ENCODE results near the gene ZGRF1. TPM values are rescaled to one million over a fixed set of nuclear protein-coding genes. Genes with fewer than 3 reads are reported as not detected.
A peak's percentile ranks its signal among the peaks of the same experiment; 100 is the strongest.

The ZGRF1 gene
- total RNA-seq, 2 experiments from 2014 or later: 41.8 to 59.5 TPM

GRCh38 chr4:112604589-112604988, 32.1 kb downstream of the ZGRF1 start:
- H3K4me3 Mint-ChIP-seq: no peak overlapping the region
- H3K36me3 Mint-ChIP-seq: peaks cover 16% of the 10 kb centered on the region
- CTCF ChIA-PET: interaction anchor here (0.6 to 2.1 kb wide), 11 partner anchors 10 to 506 kb away, joined by 3 to 6 read pairs (median 4); no protein-coding TSS in a partner anchor
- no peaks in the 10 kb centered on the region for H3K27me3 Mint-ChIP-seq
- no peaks in the 10 kb centered on the region for H3K9me3 Mint-ChIP-seq (ENCODE audit: low read depth)
- ATAC-seq (peak; percentile 64), DNase-seq (no peak)
- peak overlapping the region; percentile 56 for H3K27ac Mint-ChIP-seq
- H3K4me1 Mint-ChIP-seq: no peaks in the 10 kb centered on the region

- Mint-ChIP-seq H3K4me3 (no peak overlapping the region), H3K27me3 (no peaks in the 10 kb centered on the region), H3K36me3 (peaks cover 27% of the 10 kb centered on the region), H3K27ac (no peak overlapping the region), H3K9me3 (ENCODE audit: low read depth) (no peaks in the 10 kb centered on the region), H3K4me1 (no peaks in the 10 kb centered on the region)
- DNase-seq (no peak), ATAC-seq (no peak)
- CTCF ChIA-PET: no interaction called here
These were observed 41.7 kb downstream of the ZGRF1 start for GRCh38 chr4:112594993-112595392.

- CTCF ChIA-PET: interaction anchor here (0.8 kb wide), 1 partner anchor 11 kb away, joined by 3 read pairs; no protein-coding TSS in a partner anchor
- ATAC-seq (no peak), DNase-seq (no peak)
- Mint-ChIP-seq H3K4me3 (no peak overlapping the region), H3K27me3 (no peaks in the 10 kb centered on the region), H3K4me1 (peaks cover 4% of the 10 kb centered on the region), H3K27ac (no peak overlapping the region), H3K36me3 (peaks cover 33% of the 10 kb centered on the region), H3K9me3 (ENCODE audit: low read depth) (no peaks in the 10 kb centered on the region)
These were observed 43.1 kb downstream of the ZGRF1 start for GRCh38 chr4:112593438-112594133.

- no peak overlapping the region for H3K4me3 Mint-ChIP-seq
- H3K36me3 Mint-ChIP-seq: peaks cover 32% of the 10 kb centered on the region
- no peak overlapping the region for H3K27ac Mint-ChIP-seq
- CTCF ChIA-PET: no interaction called here
- no peak for DNase-seq
- H3K4me1 Mint-ChIP-seq: peaks cover 4% of the 10 kb centered on the region
- no peaks in the 10 kb centered on the region for H3K9me3 Mint-ChIP-seq (ENCODE audit: low read depth)
- ATAC-seq: no peak
- H3K27me3 Mint-ChIP-seq: no peaks in the 10 kb centered on the region
These were observed 44.0 kb downstream of the ZGRF1 start for GRCh38 chr4:112592717-112593116.

GRCh38 chr4:112591593-112591992, 45.1 kb downstream of the ZGRF1 start:
- H3K27ac Mint-ChIP-seq: no peak overlapping the region
- no peaks in the 10 kb centered on the region for H3K27me3 Mint-ChIP-seq
- peaks cover 34% of the 10 kb centered on the region for H3K36me3 Mint-ChIP-seq
- DNase-seq (no peak), ATAC-seq (no peak)
- no peak overlapping the region for H3K4me3 Mint-ChIP-seq
- CTCF ChIA-PET: no interaction called here
- peaks cover 4% of the 10 kb centered on the region for H3K4me1 Mint-ChIP-seq
- H3K9me3 Mint-ChIP-seq (ENCODE audit: low read depth): no peaks in the 10 kb centered on the region

- Mint-ChIP-seq H3K9me3 (ENCODE audit: low read depth) (no peaks in the 10 kb centered on the region), H3K27me3 (no peaks in the 10 kb centered on the region), H3K36me3 (peaks cover 30% of the 10 kb centered on the region), H3K27ac (no peak overlapping the region), H3K4me1 (peaks cover 4% of the 10 kb centered on the region), H3K4me3 (no peak overlapping the region)
- no peak for ATAC-seq
- no peak for DNase-seq
- CTCF ChIA-PET: interaction anchor here (0.6 to 1.5 kb wide), 3 partner anchors 10 to 173 kb away, joined by 3 to 4 read pairs (median 3); no protein-coding TSS in a partner anchor
These were observed 47.5 kb downstream of the ZGRF1 start for GRCh38 chr4:112589206-112589605.

GRCh38 chr4:112585977-112586736, 50.6 kb downstream of the ZGRF1 start:
- Mint-ChIP-seq H3K27me3 (no peaks in the 10 kb centered on the region), H3K9me3 (ENCODE audit: low read depth) (no peaks in the 10 kb centered on the region), H3K4me1 (peaks cover 4% of the 10 kb centered on the region), H3K36me3 (peaks cover 33% of the 10 kb centered on the region), H3K27ac (no peak overlapping the region), H3K4me3 (no peak overlapping the region)
- ATAC-seq (no peak), DNase-seq (no peak)
- CTCF ChIA-PET: interaction anchor here (2.5 kb wide), 1 partner anchor 179 kb away, joined by 10 read pairs; no protein-coding TSS in a partner anchor

GRCh38 chr4:112567536-112567935, 69.2 kb downstream of the ZGRF1 start:
- Mint-ChIP-seq H3K27ac (no peak overlapping the region), H3K4me1 (no peaks in the 10 kb centered on the region), H3K9me3 (ENCODE audit: low read depth) (peaks cover 2% of the 10 kb centered on the region), H3K36me3 (peaks cover 33% of the 10 kb centered on the region), H3K4me3 (no peak overlapping the region), H3K27me3 (no peaks in the 10 kb centered on the region)
- DNase-seq (no peak), ATAC-seq (no peak)
- CTCF ChIA-PET: interaction anchor here (1.8 kb wide), 1 partner anchor 239 kb away, joined by 4 read pairs; no protein-coding TSS in a partner anchor

GRCh38 chr4:112564706-112565270, 71.9 kb downstream of the ZGRF1 start:
- ATAC-seq (no peak), DNase-seq (no peak)
- no peak overlapping the region for H3K4me3 Mint-ChIP-seq
- H3K27ac Mint-ChIP-seq: no peak overlapping the region
- peaks cover 40% of the 10 kb centered on the region for H3K36me3 Mint-ChIP-seq
- peaks cover 2% of the 10 kb centered on the region for H3K9me3 Mint-ChIP-seq (ENCODE audit: low read depth)
- peaks cover 7% of the 10 kb centered on the region for H3K4me1 Mint-ChIP-seq
- CTCF ChIA-PET: no interaction called here
- H3K27me3 Mint-ChIP-seq: no peaks in the 10 kb centered on the region

- H3K4me3 Mint-ChIP-seq: no peak overlapping the region
- peaks cover 45% of the 10 kb centered on the region for H3K36me3 Mint-ChIP-seq
- CTCF ChIA-PET: interaction anchor here (1.0 kb wide), 1 partner anchor 43 kb away, joined by 3 read pairs; no protein-coding TSS in a partner anchor
- DNase-seq: no peak
- no peak overlapping the region for H3K27ac Mint-ChIP-seq
- H3K9me3 Mint-ChIP-seq (ENCODE audit: low read depth): peaks cover 2% of the 10 kb centered on the region
- no peaks in the 10 kb centered on the region for H3K27me3 Mint-ChIP-seq
- peaks cover 8% of the 10 kb centered on the region for H3K4me1 Mint-ChIP-seq
- no peak for ATAC-seq
These were observed 73.1 kb downstream of the ZGRF1 start for GRCh38 chr4:112563431-112564200.

GRCh38 chr4:112562254-112562879, 74.3 kb downstream of the ZGRF1 start:
- H3K4me3 Mint-ChIP-seq: no peak overlapping the region
- ATAC-seq: no peak

GRCh38 chr4:112560084-112560483, 76.6 kb downstream of the ZGRF1 start:
- CTCF ChIA-PET: no interaction called here
- DNase-seq (no peak), ATAC-seq (no peak)
- no peaks in the 10 kb centered on the region for H3K9me3 Mint-ChIP-seq (ENCODE audit: low read depth)
- peaks cover 40% of the 10 kb centered on the region for H3K36me3 Mint-ChIP-seq
- H3K4me1 Mint-ChIP-seq: peaks cover 8% of the 10 kb centered on the region
- no peak overlapping the region for H3K4me3 Mint-ChIP-seq
- H3K27ac Mint-ChIP-seq: no peak overlapping the region
- H3K27me3 Mint-ChIP-seq: no peaks in the 10 kb centered on the region

More at GRCh38 chr4:112562254-112562879, 74.3 kb downstream of the ZGRF1 start:
- no peak for DNase-seq
- Mint-ChIP-seq H3K27me3 (no peaks in the 10 kb centered on the region), H3K36me3 (peaks cover 47% of the 10 kb centered on the region), H3K27ac (no peak overlapping the region), H3K9me3 (ENCODE audit: low read depth) (peaks cover 2% of the 10 kb centered on the region), H3K4me1 (peaks cover 8% of the 10 kb centered on the region)
- CTCF ChIA-PET: interaction anchor here (0.9 kb wide), 1 partner anchor 31 kb away, joined by 3 read pairs; no protein-coding TSS in a partner anchor

Measured in activated CD8-positive, alpha-beta memory T cell treated with anti-CD3 and anti-CD28 coated beads, Interleukin-2, amount 10 ng/mL, durations not matched to agents 7 days and 5 days (primary cell).